SK-N-SH treated with all-trans-retinoic acid at 6 μM for 48 hours (cell line): Measurements from ENCODE around the gene MYH6.

ENCODE experiments used
- ATAC-seq: fragments of 200-7000 bp; cut with Tn5 transposase; 3 replicates; pipeline ENCODE4 v1.9.1; 2020; ENCODE audit warnings: mild to moderate bottlenecking, moderate library complexity
- ARNTL ChIP-seq: fragments of 450-650 bp; formaldehyde crosslinking; IDR thresholded peaks from 2 replicates; pipeline ENCODE4 v1.5.0; 2020; ENCODE audit warnings: low read depth, mild to moderate bottlenecking, moderate library complexity, borderline replicate concordance
- BACH2 ChIP-seq: fragments of 250-450 bp; sonication (Bioruptor Pico); IDR thresholded peaks from 2 replicates; pipeline ENCODE4 v1.9.0; 2021; ENCODE audit warnings: mild to moderate bottlenecking, borderline replicate concordance
- CREB5 ChIP-seq: fragments of 250-450 bp; sonication (Bioruptor Pico); IDR thresholded peaks from 2 replicates; pipeline ENCODE4 v1.5.1; 2020; ENCODE audit warnings: low read depth, mild to moderate bottlenecking, moderate library complexity
- CSDC2 ChIP-seq: fragments of 250-450 bp; sonication (Bioruptor Pico); IDR thresholded peaks from 2 replicates; pipeline ENCODE4 v1.5.0; 2020; ENCODE audit warnings: mild to moderate bottlenecking, moderate library complexity
- CSRNP3 ChIP-seq: fragments of 250-450 bp; sonication (Bioruptor Pico); IDR thresholded peaks from 2 replicates; pipeline ENCODE4 v1.5.1; 2021; ENCODE audit warnings: mild to moderate bottlenecking, moderate library complexity
- ESRRG ChIP-seq: fragments of 250-450 bp; sonication (Bioruptor Pico); IDR thresholded peaks from 2 replicates; pipeline ENCODE4 v1.6.1; 2021; ENCODE audit warnings: mild to moderate bottlenecking
- GLIS3 ChIP-seq: fragments of 250-450 bp; sonication (Bioruptor Pico); IDR thresholded peaks from 2 replicates; pipeline ENCODE4 v1.5.0; 2020; ENCODE audit warnings: mild to moderate bottlenecking, moderate library complexity
- ISL1 ChIP-seq: fragments of 250-450 bp; sonication (Bioruptor Pico); IDR thresholded peaks from 2 replicates; pipeline ENCODE4 v2.1.2; 2022; ENCODE audit warnings: mild to moderate bottlenecking, moderate library complexity
- OSR1 ChIP-seq: fragments of 250-450 bp; sonication (Bioruptor Pico); IDR thresholded peaks from 2 replicates; pipeline ENCODE4 v1.8.0; 2022; ENCODE audit warnings: moderate library complexity, mild to moderate bottlenecking, inconsistent platforms
- PATZ1 ChIP-seq: fragments of 250-450 bp; sonication (Bioruptor Pico); IDR thresholded peaks from 2 replicates; pipeline ENCODE4 v1.8.0; 2020; ENCODE audit warnings: mild to moderate bottlenecking, moderate library complexity, borderline replicate concordance
- POU6F1 ChIP-seq: fragments of 250-450 bp; sonication (Bioruptor Pico); IDR thresholded peaks from 2 replicates; pipeline ENCODE4 v1.8.0; 2021; ENCODE audit warnings: low read depth, mild to moderate bottlenecking, moderate library complexity, borderline replicate concordance
- PPARA ChIP-seq: fragments of 250-450 bp; sonication (Bioruptor Pico); IDR thresholded peaks from 2 replicates; pipeline ENCODE4 v1.5.0; 2020; ENCODE audit warnings: mild to moderate bottlenecking, borderline replicate concordance
- RARB ChIP-seq: fragments of 250-450 bp; sonication (Bioruptor Pico); IDR thresholded peaks from 2 replicates; pipeline ENCODE4 v1.8.0; 2021; ENCODE audit warnings: mild to moderate bottlenecking, moderate library complexity
- SNAI2 ChIP-seq: fragments of 250-450 bp; sonication (Bioruptor Pico); IDR thresholded peaks from 2 replicates; pipeline ENCODE4 v1.5.0; 2020; ENCODE audit warnings: mild to moderate bottlenecking, moderate library complexity
- TCF4 ChIP-seq: fragments of 250-450 bp; sonication (Bioruptor Pico); IDR thresholded peaks from 2 replicates; pipeline ENCODE4 v1.8.0; 2021; ENCODE audit warnings: mild to moderate bottlenecking, moderate library complexity, borderline replicate concordance
- TOX ChIP-seq: fragments of 250-450 bp; sonication (Bioruptor Pico); IDR thresholded peaks from 2 replicates; pipeline ENCODE4 v1.8.0; 2021; ENCODE audit warnings: mild to moderate bottlenecking, moderate library complexity, borderline replicate concordance
- ZC3H10 ChIP-seq: fragments of 250-450 bp; sonication (Bioruptor Pico); IDR thresholded peaks from 2 replicates; pipeline ENCODE4 v1.5.1; 2021; ENCODE audit warnings: mild to moderate bottlenecking, moderate library complexity
- ZFP3 ChIP-seq: fragments of 250-450 bp; sonication (Bioruptor Pico); IDR thresholded peaks from 2 replicates; pipeline ENCODE4 v1.5.0; 2020; ENCODE audit warnings: mild to moderate bottlenecking, moderate library complexity
- ZFP30 ChIP-seq: fragments of 450-650 bp; formaldehyde crosslinking; IDR thresholded peaks from 2 replicates; pipeline ENCODE4 v1.5.0; 2022; ENCODE audit warnings: mild to moderate bottlenecking, moderate library complexity
- ZNF565 ChIP-seq: fragments of 450-650 bp; formaldehyde crosslinking; conservative IDR thresholded peaks from 2 replicates; pipeline ENCODE4 v1.5.0; 2020; ENCODE audit warnings: low read depth, mild to moderate bottlenecking, moderate library complexity
- ZNF70 ChIP-seq: fragments of 450-650 bp; formaldehyde crosslinking; IDR thresholded peaks from 2 replicates; pipeline ENCODE4 v1.5.0; 2020; ENCODE audit warnings: mild to moderate bottlenecking, moderate library complexity
- ZNF8 ChIP-seq: fragments of 450-650 bp; formaldehyde crosslinking; IDR thresholded peaks from 2 replicates; pipeline ENCODE4 v1.5.0; 2020; ENCODE audit warnings: mild to moderate bottlenecking, moderate library complexity

Gene MYH6

GRCh38 chr14:23404331-23404900, 3.7 kb downstream of the MYH6 start:
- TF ChIP-seq ZNF8 (CRISPR knock-in tag), result no peak
- TF ChIP-seq ARNTL, result no peak
- TF ChIP-seq RARB (CRISPR knock-in tag), result no peak
- no peak for TF ChIP-seq ZNF70 (CRISPR knock-in tag)
- TF ChIP-seq OSR1, result no peak
- no peak for TF ChIP-seq POU6F1
- no peak for TF ChIP-seq ESRRG
- no peak for TF ChIP-seq BACH2 (CRISPR knock-in tag)
- TF ChIP-seq, all 23 proteins: peak for 0
- no peak for ATAC-seq

GRCh38 chr14:23403908-23404307, 4.2 kb downstream of the MYH6 start:
- no peak for TF ChIP-seq ISL1 (CRISPR knock-in tag)
- no peak for TF ChIP-seq ARNTL
- TF ChIP-seq CREB5 (CRISPR knock-in tag), result no peak
- no peak for TF ChIP-seq POU6F1
- no peak for TF ChIP-seq TCF4 (CRISPR knock-in tag)
- TF ChIP-seq CSDC2 (CRISPR knock-in tag), result no peak
- no peak for TF ChIP-seq ZFP3 (CRISPR knock-in tag)
- TF ChIP-seq ZNF565, result no peak
- TF ChIP-seq ZC3H10, result no peak
- TF ChIP-seq CSRNP3 (CRISPR knock-in tag), result no peak
- TF ChIP-seq PPARA (CRISPR knock-in tag), result no peak
- TF ChIP-seq ZNF70 (CRISPR knock-in tag), result no peak
- no peak for ATAC-seq

- no peak for ATAC-seq
- no peak for TF ChIP-seq GLIS3 (CRISPR knock-in tag)
- no peak for TF ChIP-seq SNAI2 (CRISPR knock-in tag)
- no peak for TF ChIP-seq ZNF565
- TF ChIP-seq CSRNP3 (CRISPR knock-in tag), result no peak
- no peak for TF ChIP-seq ESRRG
- no peak for TF ChIP-seq CSDC2 (CRISPR knock-in tag)
- no peak for TF ChIP-seq OSR1
- no peak for TF ChIP-seq ZFP3 (CRISPR knock-in tag)
- TF ChIP-seq CREB5 (CRISPR knock-in tag), result no peak
- TF ChIP-seq ZNF8 (CRISPR knock-in tag), result no peak
- TF ChIP-seq PATZ1, result no peak
- no peak for TF ChIP-seq BACH2 (CRISPR knock-in tag)
- TF ChIP-seq ZFP30 (CRISPR knock-in tag), result no peak
- no peak for TF ChIP-seq ZNF70 (CRISPR knock-in tag)
- no peak for TF ChIP-seq TCF4 (CRISPR knock-in tag)
- no peak for TF ChIP-seq TOX (CRISPR knock-in tag)
- no peak for TF ChIP-seq ISL1 (CRISPR knock-in tag)
- TF ChIP-seq ARNTL, result no peak
These were observed 5.0 kb downstream of the MYH6 start for GRCh38 chr14:23403139-23403438.
